Measurements from ENCODE around the gene GPSM3.

GRCh38 chr6:32214126-32214525, 21.7 kb upstream of the GPSM3 start:
- TF ChIP-seq CTCF (IDR thresholded peaks at IDR 0.05) (no peak), POLR2A (IDR thresholded peaks at IDR 0.05) (no peak)
